Skeletal muscle cell (primary cell): ENCODE measurements around the gene CCDC187.
"Not testable (repeated sequence)": the region's sequence is repeated elsewhere in the genome, so short reads cannot be mapped to it uniquely, and the experiment has no call there.

ENCODE experiments used
- DNase-seq: peaks from one replicate; pipeline ENCODE4 v3.0.0-alpha.2; 2010; ENCODE audit warnings: low read depth
- H3K4me3 ChIP-seq: 2 replicates; pipeline ENCODE4 v1.5.1; 2011; ENCODE audit warnings: low read depth, mild to moderate bottlenecking, control low read depth, low read length, moderate library complexity

The CCDC187 gene

DNA sequence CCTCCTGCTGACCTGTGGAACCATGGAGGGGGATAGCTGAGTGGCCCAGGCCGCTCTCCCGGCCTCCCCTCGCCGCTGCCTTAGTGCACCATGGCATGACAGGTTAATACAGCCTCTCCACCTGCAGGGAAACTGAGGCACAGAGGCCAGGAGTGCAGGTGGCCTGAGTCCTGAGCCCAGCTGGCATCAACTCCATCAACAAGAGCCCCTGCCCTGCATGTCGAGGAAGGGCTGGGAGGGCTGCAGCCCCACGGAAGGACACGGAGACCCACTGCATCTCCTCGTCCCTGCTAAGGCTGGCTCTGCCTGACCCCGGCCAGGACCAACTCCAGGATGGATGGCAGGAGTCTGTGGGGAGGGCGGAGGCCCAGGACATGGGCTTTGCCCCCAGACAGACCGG is 27.2 kb downstream of the CCDC187 start:
- H3K4me3 ChIP-seq = no peak overlapping the region
- DNase-seq = no peak

DNA sequence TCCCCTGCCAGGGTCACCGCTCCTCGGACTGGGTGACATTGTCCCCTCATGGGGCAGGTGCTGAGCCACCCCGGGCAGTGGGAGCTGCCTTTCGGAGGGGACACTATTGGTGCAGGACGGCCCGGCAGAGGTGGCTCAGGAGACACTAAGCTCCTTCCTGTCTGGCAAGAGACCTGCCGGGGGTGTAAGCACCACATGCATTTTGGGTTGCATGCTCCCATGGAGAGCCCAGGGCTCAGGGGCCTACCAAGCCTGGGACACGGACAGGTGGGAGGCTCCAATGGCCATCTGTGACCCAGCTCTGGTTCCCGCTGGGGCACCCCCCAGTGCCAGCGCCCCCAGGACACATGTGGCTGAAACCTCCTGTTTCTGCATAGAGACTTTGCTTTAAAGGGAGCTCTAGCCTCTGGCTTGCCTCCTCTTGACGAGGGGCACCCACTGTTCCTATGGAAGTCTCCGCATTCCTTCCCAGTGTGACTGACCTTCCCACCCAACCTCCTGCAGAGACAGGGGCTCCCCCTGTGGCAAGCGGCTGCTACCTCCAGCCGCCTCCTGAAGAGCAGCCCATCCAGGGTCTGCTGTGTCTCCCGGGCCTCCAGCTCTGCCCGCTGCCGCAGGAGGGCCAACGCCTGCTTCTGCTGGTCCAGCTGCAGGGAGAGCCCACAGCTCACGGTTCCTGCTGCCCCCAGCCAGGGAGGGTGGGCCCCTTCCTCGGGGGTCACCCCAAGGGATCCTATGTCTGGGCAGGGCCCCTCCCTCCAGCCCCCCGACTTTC is 28.1 kb downstream of the CCDC187 start:
- H3K4me3 ChIP-seq = no peak overlapping the region
- no peak for DNase-seq

DNA sequence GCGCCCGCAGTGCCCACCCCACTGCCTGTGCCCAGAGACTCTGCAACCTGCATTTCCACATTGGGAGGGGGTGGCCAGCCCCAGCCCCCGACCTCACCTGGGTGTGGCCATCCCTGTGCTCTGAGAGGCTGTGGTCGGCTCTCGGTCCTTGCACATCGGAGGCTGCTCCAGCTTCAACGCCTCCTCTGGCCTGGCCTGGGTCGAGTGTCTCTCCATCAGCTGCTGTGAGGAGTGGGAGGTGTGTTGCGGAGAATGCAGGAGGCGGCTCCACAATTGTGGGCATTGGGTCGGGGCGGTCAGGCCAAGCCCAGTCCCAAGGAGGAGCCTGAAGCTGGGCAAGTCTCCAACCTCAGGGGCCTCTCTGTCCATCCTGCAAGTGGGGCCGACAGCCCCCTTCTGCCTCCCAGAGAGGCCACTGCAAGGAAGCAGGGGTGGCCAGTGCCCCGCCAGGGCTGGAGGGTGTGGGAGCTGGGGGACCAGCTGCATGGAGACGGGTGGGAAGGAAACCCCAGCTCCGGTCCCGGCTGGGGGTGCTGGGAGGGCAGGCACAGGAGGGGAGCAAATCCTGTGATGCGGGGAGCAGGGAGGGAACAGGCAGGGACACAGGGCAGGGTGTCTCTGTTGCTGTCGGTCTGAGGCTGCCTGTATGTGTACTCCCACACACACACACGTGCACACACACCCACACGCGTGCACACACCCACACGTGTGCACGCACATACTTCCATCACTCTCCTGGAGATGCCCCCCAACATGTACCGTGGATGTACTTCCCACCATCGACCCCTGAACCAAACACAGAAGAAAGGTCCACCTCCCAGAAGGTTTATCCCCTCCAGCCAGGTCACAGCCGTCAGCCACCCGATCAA is 28.9 kb downstream of the CCDC187 start:
- no peak overlapping the region for H3K4me3 ChIP-seq
- no peak for DNase-seq

DNA sequence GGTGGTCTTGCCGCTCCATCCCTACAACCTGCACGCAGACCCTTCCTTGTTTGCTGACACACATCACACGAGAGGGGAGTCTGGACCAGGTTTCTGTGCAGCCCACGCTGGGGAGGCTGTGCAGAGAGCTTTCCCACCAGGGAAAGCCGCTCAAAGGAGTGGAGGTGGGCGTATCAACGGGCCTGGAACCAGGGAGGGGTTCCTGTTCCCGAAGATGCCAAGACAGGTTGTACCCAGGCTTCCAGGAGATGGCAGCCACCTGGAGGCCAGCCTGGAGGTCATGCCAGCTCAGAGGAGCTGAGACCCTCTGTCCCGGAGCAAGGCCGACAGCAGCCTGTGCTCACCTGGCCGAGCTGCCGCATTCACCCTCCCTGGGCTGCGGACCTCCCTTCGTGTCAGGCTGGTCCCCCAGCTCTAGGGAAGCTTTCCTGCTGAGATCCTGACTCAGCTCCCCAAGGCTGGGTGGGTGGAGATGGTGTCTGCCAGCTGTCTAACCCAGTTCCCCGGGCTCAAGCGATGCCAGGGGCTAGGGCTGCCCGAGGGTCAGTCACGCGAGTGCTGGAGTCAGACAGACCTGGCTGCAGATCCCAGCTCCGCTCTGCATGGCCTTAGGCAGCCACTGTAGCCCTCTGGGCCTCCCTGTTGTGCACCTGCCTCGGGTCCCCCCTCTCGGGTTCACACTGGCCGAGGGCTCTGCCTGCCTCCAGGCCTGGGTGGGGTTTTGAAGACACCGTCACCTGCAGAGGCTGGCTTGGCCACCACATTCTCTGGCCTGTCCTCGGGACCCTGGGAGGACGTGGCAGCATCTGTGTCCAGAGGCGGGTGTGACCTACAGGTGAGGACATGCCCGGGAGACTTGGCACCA is 29.7 kb downstream of the CCDC187 start:
- no peak overlapping the region for H3K4me3 ChIP-seq
- no peak for DNase-seq

DNA sequence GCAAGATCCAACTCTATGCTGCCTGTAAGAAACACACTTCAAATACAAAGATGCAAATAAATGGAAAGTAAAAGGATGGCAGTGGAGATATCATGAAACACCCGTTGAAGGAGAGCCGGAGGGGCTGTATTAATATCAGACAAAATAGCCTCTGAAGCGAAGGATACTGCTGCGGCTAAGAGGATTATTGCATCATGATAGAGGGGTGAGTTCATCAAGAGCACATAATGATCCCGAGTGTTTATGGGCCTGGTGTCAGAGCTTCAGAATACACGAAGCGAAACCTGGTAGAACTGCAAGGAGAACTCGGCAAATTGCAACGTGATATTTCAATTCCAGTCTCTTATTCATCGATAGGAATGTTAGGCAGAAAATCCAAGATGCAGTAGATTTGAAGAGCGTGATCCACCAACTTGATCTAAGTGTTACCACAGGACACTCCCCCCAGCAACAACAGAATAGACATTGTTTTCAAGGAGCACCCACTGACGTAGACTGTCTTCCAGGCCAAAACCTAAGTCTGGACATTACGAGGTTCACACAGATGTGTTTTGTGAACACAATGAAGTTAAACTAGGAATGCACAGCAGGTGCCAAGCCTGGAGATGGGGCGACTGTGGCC is 30.5 kb downstream of the CCDC187 start:
- H3K4me3 ChIP-seq = no peak overlapping the region
- DNase-seq = no peak

DNA sequence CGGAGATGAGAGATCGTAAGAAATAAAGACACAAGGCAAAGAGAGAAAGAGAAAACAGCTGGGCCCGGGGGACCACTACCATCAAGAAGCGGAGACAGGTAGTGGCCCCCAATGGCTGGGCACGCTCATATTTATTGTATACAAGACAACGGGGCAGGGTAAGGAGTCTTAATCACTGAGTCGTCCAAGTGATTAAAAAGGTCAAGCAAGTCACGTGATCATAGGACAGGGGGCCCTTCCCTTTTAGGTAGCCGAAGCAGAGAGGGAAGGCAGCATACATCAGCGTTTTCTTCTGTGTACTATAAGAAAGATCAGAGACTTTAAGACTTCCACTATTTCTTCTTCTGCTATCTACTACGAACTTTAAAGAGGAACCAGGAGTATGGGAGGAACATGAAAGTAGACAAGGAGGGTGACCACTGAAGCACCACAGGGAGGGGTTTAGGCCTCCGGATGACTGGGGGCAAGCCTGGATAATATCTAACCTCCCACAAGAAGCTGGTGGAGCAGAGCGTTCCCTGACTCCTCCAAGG is 33.7 kb downstream of the CCDC187 start:
- no peak overlapping the region for H3K4me3 ChIP-seq
- no peak for DNase-seq

DNA sequence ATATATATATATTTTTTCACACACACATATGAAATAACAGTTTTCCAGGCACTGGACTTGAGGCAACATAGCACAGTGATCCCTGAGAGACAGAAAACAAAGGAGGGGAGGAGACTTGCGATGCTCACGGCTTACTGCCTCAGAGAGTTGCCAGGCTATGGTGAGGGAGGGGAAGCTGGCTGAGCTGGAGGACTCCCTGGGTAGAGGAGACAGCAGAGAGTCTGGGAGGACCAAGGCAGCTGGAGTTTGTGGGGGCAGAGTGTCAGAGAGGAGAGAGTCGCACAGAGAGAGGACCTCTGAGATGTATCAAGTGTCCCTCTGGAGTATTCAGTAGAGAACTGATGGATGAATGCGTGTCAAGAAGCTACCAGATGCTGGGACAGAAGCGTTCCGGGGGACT is 35.2 kb downstream of the CCDC187 start:
- no peak overlapping the region for H3K4me3 ChIP-seq
- no peak for DNase-seq

DNA sequence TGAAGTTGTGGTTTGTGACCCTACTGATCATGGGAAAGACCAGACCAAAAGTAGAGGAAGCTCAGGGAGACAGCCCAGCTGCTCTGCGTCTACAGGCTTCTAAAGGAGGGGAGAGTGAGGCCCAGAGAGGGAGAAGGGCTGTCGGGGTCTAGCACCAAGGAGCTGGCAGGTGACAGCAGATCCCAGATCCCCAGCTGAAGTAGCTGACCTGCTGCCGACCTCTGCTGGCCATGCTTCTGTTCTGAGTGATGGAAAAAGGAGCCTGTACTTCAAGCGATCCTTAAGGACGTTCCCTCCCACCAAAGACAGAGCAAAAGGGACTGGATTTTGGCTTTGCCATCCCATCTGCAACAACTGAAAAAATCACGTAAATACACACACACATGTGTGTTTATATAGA is 35.6 kb downstream of the CCDC187 start:
- no peak for DNase-seq

DNA sequence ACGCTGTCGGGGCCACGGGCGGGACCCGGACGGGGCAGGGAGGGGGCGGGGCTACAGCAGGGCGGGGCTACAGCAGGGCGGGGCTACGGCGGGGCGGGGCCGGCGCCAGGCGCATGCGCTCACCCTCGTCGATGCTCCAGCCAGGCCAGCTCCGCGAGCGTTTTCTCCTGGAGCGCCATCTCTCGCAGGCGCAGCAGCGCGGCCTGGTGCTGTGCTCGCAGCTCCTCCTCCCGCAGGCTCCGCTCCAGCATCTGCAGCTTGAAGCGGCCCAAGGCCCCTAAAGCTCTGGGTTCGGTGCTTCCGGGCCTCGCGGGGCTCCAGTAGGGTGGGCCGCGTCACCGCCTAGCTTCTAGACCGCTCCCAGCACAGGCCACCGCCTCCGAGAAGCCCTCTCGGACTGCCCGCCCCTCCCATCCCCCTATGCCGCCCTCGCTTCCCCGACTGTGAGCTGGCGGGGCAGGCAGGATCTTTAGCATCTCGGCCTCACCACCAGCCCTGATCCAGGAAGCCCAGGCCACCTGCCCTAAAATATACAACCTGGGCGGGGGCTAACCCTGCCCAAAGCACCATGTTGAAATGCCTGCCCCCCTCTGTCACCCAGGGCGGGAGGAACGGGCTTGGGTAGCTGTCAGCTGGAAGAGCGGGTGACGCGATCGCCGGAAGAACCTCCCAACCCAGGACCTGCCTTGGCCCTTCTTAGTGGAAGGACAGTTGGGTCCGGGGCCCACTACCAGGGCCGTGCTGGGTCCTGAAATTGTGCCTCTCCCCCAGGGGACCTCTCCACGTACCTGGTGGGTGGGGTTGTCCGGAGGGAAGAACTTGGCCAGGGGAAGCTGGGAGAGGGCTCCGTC is 36.4 kb downstream of the CCDC187 start:
- H3K4me3 ChIP-seq = peak overlapping the region; percentile 53
- DNase-seq = no peak

More for the DNA sequence above, 35.6 kb downstream of the CCDC187 start:
- no peak overlapping the region for H3K4me3 ChIP-seq

DNA sequence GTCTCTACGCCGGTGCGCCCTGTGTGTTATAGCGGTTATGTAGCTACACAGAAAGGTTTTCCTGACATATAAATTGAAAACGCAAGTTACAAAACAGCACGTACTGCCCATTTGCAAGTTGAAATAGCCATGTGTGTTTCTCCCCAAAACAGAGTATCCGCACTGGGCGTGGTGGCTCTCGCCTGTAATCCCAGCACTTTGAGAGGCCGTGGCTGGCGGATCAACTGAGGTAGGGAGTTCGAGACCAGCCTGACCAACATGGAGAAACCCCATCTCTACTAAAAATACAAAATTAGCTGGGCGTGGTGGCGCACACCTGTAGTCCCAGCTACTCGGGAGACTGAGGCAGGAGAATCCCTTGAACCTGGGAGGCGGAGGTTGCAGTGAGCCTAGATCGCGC is 37.3 kb downstream of the CCDC187 start:
- not testable (repeated sequence) for H3K4me3 ChIP-seq, DNase-seq

DNA sequence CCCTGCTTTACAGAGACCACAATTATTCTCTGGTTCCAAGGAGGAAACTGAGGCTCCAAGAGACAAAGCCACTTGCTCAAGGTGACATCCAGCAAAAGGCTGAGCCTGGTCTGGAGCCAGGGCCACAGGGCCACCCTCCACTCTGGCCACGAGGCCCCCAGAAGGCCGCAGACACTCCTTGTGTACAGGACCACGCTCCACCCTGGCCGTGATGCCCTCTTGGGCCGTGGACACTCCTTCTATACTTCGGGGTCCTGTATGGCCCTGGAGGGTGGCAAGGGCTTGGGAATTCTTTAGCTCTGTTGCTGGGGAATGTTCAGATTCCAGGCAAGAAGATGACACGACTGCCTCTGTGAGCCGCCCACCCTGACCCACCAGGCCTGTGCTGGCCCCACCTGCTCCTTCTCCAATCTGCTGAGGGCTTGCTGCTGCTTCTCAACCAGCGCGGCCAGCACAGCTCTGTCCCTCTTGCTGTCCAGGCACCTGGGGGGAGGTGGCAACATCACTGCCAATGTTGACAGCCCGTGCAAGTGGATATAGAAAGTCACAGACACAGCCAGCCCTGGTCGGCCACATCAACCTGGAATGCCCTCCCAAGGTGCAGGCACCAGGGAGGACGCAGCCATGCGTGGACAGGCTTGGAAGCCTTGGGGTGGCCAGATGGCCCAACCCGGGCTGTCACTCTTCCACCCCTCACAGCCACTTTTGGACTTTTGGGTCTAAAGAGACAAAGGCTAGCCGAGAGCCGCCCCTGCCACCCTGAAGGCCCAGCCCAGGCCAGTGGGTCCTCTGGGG is 38.1 kb downstream of the CCDC187 start:
- no peak for DNase-seq
- no peak overlapping the region for H3K4me3 ChIP-seq

DNA sequence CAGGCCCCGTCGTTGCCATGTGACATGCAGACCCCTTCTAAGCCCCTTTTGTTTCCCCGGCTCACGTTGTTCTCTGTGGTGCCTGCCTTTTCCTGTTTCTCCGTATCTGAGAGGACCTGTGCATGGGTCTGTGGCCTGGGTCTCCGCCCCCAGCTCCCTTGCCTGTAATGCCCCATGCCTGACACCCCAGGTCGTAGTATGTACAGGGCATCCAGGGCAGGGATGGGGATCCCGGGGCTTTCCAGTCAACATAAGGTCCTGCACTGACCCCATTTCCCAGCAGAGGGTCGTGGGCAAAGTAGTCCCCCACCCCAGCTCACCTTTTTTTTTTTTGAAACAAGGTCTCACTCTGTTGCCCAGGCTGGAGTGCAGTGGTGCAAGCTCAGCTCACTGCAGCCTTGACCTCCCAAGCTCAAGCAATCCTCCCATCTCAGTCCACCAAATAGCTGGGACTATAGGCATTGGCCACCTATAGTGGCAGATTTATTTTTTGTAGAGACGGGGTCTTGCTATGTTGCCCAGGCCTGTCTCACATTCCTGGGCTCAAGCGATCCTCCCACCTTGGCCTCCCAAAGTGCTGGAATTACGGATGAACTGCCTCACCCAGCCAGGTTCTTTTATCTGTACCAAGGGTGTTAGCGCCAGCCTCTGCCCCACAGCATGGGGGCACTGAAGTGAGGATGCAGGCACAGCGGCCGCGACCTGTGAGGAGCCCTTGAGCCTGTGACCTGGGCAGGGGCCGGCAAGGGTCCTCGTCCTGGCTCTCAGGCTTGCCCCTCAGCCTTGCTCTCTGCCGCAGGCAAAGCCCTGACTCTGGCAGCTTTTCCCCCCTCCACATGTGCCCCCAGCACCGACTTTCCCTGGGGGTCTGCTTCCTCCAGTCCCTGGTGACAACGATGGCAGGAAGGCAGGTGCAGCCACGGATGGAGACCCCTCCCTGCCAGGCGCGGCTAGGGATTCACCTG is 39.2 kb downstream of the CCDC187 start:
- no peak overlapping the region for H3K4me3 ChIP-seq
- no peak for DNase-seq

DNA sequence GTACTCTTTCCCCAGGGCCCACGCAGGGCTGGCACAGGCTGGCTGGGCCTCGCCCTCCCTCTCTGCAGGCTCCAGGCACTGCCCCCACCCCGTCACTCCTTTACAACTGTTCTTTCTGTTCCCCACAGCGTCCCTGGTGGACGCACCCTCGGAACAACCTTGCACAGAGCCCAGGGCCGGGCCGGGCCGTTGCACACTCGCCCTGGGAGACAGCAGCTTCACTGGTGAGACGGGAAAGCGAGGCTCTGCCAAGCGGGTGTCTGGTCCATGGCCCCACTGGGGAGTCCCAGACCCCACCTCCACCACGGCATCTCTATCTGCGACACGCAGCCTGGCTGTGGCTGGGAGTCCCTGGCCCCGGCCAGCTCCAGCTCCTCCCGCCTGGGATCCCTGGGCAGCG is 39.9 kb downstream of the CCDC187 start:
- DNase-seq = no peak
- no peak overlapping the region for H3K4me3 ChIP-seq

DNA sequence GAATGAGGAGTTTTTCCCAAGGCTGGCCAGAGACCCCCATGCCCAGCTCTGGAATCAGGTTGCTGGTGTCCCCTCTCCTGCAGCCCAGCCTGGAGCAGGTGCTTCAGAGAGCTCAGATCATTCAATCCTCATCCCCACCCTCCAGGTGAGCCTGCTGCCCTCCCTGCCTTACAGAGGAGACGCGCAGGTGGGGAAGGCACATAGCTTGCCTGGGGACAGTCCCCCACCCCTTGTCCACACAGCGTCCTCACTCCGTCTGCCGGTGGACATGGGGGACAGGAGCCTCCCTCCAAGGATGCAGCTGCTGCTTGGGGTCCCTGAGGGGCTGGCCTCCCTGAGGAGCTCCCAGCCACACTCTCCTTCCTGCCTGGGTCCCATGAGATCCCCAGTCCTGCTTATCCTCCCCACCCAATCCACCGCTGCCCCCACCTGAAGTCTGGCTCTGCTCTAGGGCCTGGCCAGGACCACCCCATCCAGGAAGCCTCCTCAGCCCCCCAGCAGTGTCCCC is 41.2 kb downstream of the CCDC187 start:
- no peak for DNase-seq
- no peak overlapping the region for H3K4me3 ChIP-seq

DNA sequence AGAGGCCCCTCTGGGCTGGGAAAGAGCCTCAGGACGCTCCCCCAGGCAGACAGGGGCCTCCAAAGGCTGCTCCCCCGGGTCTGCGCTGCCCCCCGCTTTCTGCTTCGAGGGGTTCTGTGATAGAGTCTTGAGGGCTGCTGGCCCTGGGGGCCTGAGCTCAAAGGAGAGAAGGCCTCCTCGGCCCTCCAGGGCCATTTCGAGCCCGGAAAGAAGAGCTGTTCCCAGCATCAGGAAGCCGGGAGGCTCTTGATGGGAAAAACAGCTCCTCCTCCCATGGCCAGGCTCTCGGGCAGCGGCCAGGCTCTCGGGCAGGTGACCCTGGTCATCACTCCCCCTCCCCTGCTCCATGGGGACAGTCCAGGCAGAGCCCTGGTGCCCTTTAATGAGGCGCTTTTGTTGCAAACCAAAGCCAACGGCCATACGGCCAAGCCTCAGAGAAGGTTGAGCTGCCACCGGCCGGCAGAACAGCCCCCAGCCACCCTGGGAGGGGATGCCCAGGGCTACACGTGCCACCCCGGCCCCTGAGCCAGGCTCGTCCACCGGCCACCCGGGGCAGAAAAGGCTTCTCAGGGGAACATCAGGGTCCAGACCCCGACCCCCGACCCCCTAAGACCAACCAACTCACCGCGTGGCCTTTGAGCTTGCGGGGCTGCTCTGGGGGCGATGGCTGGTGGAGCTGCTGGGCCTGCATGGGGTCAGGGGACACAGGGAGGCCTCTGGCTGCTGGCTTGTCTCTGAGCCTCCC is 42.0 kb downstream of the CCDC187 start:
- DNase-seq = no peak
- no peak overlapping the region for H3K4me3 ChIP-seq
